ENCODE measurements around the gene OR9Q1. TPM values are rescaled to one million over a fixed set of nuclear protein-coding genes. Genes with fewer than 3 reads are reported as not detected.

OR9Q1 gene
- total and polyA plus RNA-seq, 2 of the 13 experiments (the other 11 are each of a cell fraction or from before 2014, with no cell fraction given): not detected

- no peak for FAIRE-seq
- no TSS peak for BruUV-seq (replicated peaks)
- Histone ChIP-seq H3K4me1 (ENCODE audit: insufficient read depth, low read length) (peaks cover 86% of the 10 kb centered on the region), H3K4me3 (replicated peaks in 1 of 3; ENCODE audit: insufficient read depth in 1 of 3, low read depth in 2 of 3, low read length in 3 of 3) (no peak overlapping the region), H3K27me3 (ENCODE audit: control insufficient read depth in 1 of 2, insufficient read depth in 2 of 2, low read length in 2 of 2) (no peaks in the 10 kb centered on the region), H3K9ac (ENCODE audit: insufficient read depth, low read depth, low read length) (peak overlapping the region; percentile 9; the same call in 1 of the 2 replicates), H3K36me3 (replicated peaks in 1 of 2; ENCODE audit: control insufficient read depth in 1 of 2, insufficient read depth in 2 of 2, low read length in 2 of 2) (no peaks in the 10 kb centered on the region), H4K20me1 (ENCODE audit: insufficient read depth, low read length) (no peaks in the 10 kb centered on the region), H3K4me2 (ENCODE audit: low read depth, low read length) (no peak overlapping the region), H2AFZ (ENCODE audit: low read length) (no peak overlapping the region), H3K9me3 (ENCODE audit: low read length) (no peaks in the 10 kb centered on the region), H3K79me2 (ENCODE audit: insufficient read depth, low read length) (no peaks in the 10 kb centered on the region), H3K27ac (ENCODE audit: extremely low read length, insufficient read depth, low read length) (peak overlapping the region; percentile 95)
- ATAC-seq: no peak
- no peak for DNase-seq (ENCODE audit: low spot score)
- POLR2A ChIA-PET: no interaction called here
- 18% methylated on average over 1 of the region's 1 CpG for WGBS (ENCODE audit: low lambda C conversion rate)
- intact Hi-C loops (cut with micrococcal nuclease; ENCODE audit: unreplicated experiment) (loop anchor here (5.0 to 10.0 kb wide), 2 partner anchors 37 to 169 kb away; no protein-coding TSS in a partner anchor), in situ Hi-C loops (cut with HindIII; ENCODE audit: extremely low pct_ligation_motif_present, low pct_unique_long_range_greater_than_20kb) (no loop called here)
- TF ChIP-seq ZSCAN30 (CRISPR knock-in tag; IDR thresholded peaks at IDR 0.05) (no peak), RFXAP (CRISPR knock-in tag; IDR thresholded peaks at IDR 0.05; ENCODE audit: borderline replicate concordance) (no peak), FOXP4 (CRISPR knock-in tag; IDR thresholded peaks at IDR 0.05) (0 out of 2 replicates have a peak, but pooled peaks have one; percentile 22), ZSCAN29 (CRISPR knock-in tag; conservative IDR thresholded peaks at IDR 0.05) (no peak), ZNF264 (CRISPR knock-in tag; IDR thresholded peaks at IDR 0.05) (peak; percentile 60; the same call in 1 of the 2 replicates), EHMT2 (IDR thresholded peaks at IDR 0.05; ENCODE audit: borderline replicate concordance, low read depth, low read length) (no peak), ZNF451 (CRISPR knock-in tag; IDR thresholded peaks at IDR 0.05) (no peak), FOXK2 (IDR thresholded peaks at IDR 0.05) (no peak), KLF9 (CRISPR knock-in tag; IDR thresholded peaks at IDR 0.05; ENCODE audit: low read depth) (no peak), MEIS2 (CRISPR knock-in tag; IDR thresholded peaks at IDR 0.05) (peak; percentile 87; the same call in 1 of the 2 replicates), ZNF564 (CRISPR knock-in tag; IDR thresholded peaks at IDR 0.05) (no peak), ZNF614 (CRISPR knock-in tag; IDR thresholded peaks at IDR 0.05; ENCODE audit: borderline replicate concordance) (no peak), ZNF878 (CRISPR knock-in tag; IDR thresholded peaks at IDR 0.05) (no peak), ZNF776 (CRISPR knock-in tag; IDR thresholded peaks at IDR 0.05) (no peak), FOXA3 (CRISPR knock-in tag; IDR thresholded peaks at IDR 0.05) (peak; percentile 38; the same call in 1 of the 2 replicates)
- TF ChIP-seq, protein P1, sequence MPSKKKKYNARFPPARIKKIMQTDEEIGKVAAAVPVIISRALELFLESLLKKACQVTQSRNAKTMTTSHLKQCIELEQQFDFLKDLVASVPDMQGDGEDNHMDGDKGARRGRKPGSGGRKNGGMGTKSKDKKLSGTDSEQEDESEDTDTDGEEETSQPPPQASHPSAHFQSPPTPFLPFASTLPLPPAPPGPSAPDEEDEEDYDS (CRISPR knock-in tag; IDR thresholded peaks at IDR 0.05): no peak
- TF ChIP-seq, protein P2, sequence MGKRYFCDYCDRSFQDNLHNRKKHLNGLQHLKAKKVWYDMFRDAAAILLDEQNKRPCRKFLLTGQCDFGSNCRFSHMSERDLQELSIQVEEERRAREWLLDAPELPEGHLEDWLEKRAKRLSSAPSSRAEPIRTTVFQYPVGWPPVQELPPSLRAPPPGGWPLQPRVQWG (CRISPR knock-in tag; IDR thresholded peaks at IDR 0.05; ENCODE audit: borderline replicate concordance, low read depth): no peak
- CTCF ChIA-PET (ENCODE audit: low intra/inter-chr PET ratio, low total read pairs): no interaction called here
Measured at GRCh38 chr11:57974132-57974531, 49.5 kb upstream of the OR9Q1 start.
